ENCODE results near the gene BSND.

The BSND gene

DNA sequence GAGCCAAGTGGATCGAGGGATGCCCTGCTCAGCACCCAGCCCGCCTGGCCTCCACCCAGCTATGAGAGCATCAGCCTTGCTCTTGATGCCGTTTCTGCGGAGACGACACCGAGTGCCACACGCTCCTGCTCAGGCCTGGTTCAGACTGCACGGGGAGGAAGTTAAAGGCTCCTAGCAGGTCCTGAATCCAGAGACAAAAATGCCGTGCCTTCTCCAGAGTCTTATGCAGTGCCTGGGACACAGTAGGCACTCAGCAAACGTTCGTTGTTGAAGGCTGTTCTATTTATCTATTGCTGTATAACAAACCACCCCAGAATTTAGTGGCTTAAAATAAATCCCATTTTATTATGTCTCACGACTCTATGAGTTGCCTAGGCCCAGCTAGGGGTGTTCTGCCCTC is 6.8 kb upstream of the BSND start:
- DNase-seq (ENCODE audit: low spot score) = no peak

DNA sequence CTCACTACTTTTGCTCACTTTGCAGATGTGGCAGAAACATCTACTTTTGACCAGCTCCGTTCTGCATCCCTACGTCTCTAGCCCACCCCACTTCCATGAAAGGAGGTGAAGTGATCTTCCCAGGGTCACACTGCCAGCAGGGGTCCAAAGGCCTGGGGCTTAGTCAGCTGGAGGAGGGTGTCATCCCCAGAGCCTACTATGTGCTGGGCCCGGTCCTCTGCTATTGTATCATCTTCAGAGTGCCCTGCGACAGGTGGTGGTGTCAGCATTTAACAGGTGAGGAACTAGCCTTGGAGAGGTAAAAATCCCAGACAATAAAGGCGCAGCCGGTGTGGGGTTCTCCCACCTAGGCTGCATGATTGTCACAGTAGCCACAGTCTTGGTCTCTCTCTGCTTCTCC is 5.6 kb upstream of the BSND start:
- no peak for DNase-seq (ENCODE audit: low spot score)

DNA sequence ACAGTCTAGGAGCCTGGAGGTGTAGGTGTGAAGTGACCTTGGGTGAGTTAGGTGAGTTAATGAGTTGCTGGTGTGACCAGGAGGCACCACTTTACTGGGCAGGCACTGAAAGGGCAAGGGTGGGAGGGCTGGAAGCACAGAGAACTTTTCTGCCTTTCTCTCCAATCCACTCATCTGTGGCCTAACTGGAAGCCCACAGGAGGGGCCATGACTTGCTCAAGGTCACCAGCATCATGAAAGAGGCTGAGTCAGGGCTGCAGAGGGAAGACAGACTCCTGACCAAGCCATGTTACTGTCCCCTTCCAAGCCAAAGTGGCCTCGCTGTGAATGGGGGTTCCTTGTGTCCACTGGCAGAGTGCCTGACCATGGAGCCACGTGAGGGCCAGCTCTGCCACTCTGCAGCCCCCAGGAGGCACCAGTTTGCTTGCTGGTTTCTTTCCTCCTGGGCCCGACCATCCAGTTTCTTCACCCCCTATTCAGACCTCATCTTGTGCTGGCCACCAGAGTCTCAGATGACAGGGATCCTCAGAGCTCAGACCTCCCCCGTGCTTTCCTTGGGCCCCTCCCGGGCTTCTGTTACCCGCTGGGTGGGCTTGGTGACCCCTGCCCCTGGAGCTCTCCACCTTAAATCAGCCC is 4.3 kb upstream of the BSND start:
- DNase-seq (ENCODE audit: low spot score) = no peak

DNA sequence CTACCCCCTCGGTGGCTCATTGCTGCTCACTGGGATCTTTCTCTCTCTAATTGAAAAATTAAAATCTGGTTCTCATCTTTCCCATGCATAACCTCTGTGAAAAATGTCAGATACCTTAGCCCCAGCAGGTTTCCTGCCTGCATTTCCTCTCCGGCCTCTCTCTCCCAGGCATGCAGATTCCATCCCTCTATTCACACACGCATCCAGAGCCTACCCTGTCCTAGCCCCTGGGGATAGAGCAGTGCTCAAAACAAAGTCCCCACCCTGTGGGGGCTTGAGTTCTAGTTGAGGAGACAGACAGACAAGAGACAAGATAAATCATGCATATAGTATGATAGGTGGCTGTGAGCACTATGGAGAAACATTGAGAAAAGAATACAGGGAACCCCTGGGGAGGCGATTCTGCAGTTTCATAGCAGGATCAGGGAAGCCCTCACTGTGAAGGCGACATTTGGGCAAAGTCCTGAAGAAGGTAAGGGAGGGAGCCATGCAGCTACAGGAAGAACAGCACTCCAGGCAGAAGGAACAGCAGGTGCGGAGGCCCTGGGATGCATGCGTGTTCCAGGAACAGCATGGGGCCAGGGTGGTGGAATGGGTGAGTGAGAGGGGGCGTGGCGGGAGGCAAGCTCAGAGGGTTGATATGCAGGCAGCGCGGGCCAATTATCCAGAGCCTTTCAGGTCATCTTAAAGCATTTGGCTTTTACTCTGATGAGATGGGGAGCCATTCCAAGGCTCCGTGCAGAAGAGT is 3.5 kb upstream of the BSND start:
- no peak for DNase-seq (ENCODE audit: low spot score)

DNA sequence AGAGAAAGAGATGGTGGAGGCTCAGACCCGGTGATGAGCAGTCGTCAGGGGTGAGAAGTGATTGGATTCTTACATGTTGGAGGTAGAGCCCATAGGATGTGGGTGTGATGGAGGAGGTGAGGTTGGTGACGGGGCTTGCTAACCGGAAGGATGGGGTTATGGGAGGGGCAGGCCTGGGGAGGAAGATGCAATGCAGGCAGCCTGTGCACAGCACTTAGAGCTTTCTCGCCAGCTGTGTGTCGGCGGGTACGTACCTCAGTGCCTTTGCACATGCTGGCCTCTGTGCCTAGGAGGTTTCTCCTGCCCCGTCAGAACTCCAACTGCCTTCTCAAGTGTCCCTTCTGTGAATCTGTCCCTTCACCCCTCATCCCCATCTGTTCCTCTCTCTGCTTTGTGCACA is 2.9 kb upstream of the BSND start:
- no peak for DNase-seq (ENCODE audit: low spot score)

DNA sequence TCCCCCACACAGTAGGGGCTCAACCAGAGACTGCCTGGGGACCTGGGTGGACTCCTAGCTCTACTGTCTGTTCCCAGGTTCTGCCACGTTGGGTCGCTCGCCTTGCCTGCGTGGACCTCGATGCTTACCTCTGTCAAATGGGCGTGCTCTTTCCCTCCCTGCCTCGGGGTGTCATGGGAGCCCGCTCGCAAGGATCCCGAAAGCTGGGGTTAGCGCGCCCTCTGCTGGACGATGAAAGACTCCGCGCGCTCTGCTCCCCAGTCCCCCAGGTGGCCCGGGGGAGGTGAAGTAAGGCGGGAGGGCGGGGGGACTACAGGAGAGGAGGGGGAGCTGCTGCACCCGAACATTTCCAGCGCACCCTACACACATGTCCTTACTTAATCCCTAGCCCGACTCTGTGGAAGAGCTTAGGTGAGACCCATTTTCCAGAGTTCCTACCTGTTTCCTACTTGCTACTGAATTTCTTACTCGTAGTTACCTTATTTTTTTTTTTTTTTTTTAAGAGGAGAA is 2.3 kb upstream of the BSND start:
- DNase-seq (ENCODE audit: low spot score) = peak; percentile 92

DNA sequence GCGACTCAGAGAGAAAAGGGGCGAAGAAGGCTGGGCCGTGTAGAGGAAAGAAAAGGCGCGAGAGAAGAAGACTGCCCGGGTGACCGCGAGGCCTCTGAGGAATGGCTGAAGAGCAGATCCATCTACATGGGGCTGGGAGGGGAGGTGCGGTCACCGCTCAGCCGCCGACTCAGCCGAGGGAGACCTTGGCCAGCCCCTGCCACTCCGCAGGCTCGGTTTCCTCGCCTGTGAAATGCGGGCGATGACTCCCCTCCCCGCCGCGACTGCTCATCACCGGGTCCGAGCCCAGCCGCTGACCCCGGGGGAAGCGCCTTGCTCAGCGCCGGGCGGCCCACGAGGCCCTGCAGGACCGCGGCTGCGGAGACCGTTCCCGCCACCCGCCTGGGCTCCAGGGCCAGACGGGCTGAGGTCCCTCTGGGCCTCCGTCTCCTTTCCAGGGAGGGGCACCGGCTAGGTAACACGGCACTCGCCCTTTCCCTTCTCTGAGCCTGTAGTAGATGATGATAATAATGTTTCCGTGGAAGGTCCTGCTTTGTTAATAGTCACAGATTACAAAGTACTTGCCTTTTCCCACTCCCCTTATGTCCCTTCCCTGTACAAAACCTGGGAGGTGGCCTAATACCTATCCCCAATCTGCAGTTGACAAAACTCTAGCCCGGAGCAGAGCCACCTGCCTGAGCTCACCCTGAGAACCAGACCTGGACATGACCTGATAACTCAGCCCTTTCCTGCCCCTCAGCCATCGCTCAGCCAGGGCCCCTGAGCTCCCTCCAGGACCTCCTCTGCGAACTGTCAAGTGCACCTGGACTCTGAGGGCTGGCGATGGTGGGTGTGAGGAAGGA is 1.6 kb upstream of the BSND start:
- DNase-seq (ENCODE audit: low spot score) = peak; percentile 45

DNA sequence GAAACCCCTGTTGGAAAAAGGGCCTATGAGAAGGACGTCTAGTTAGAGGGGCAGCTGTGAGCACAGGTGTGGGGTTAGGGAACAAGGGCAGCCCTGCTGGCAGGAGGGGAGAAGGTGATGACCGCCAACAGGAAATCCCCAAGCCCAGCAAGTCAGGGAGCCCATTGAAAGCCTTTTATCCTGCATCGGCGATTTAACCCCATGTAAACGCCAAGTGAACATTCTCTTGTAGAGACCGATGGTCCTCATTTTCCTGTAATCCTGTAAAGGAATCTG is 1.1 kb upstream of the BSND start:
- DNase-seq (ENCODE audit: low spot score) = no peak

DNA sequence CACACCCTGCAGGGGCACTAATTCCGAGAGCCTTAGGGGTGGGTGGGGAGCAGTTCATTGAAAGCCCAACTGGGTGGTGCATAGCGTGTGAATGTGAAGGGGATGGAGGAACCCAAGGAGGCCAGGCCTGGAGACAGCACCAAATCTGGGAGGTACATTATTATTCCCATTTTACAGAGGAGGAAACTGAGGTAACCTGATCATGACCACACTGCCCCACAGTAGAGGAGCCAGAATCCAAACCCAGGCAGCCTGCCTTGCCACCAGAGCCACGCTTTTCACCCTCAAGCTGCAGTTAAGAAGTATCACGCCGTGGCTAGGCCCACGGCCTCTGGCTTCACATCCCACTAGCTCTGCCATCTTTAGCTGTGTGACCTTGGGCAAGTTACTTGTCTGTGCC is 633 bp upstream of the BSND start:
- DNase-seq (ENCODE audit: low spot score) = no peak

DNA sequence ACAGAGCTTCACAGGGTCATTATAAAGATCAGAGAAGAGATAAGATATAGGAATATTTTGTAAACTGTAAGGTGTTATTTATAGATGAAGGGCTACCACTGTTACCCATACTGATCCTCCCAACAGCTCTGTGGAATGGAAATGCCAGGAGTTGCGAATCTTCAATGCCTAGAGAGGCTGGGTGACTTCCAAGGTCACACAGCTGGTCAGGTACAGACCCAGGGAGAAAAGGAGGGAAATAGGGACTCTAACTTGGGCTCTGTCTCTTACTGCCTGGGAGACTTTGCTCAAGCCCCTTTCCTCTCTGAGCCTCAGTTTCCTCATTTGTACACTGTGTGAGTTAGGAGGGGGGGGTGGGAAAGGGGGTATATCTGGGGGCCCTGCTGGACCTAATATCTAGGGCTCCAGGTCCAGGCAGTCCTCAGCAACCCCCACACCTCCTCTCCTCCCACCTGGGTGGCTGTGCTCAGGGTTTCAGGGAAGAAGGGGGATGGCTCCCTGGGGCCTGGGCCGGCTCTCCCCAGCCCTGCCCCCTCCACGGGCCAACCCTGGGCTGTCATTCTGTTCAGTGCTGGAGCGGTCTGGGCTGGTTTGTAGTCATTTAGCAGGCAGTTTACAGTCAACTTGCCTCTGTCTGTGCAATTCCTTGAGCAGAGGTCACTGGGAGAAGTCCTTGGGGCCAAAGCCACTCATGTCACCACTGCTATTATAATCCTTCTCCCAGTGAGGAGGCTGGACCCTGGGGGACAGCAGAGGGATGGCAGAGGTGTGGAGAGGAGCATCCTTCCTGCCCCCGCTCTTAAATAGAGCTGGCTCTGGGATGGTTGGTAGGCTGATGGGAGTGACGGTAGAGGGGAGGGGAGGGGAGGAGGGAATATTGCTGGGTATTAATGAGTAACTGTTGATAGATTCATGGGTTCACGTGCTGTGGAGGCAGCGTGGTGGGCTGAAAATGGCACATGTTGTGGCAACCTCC is 1.7 kb downstream of the BSND start:
- no peak for DNase-seq (ENCODE audit: low spot score)

DNA sequence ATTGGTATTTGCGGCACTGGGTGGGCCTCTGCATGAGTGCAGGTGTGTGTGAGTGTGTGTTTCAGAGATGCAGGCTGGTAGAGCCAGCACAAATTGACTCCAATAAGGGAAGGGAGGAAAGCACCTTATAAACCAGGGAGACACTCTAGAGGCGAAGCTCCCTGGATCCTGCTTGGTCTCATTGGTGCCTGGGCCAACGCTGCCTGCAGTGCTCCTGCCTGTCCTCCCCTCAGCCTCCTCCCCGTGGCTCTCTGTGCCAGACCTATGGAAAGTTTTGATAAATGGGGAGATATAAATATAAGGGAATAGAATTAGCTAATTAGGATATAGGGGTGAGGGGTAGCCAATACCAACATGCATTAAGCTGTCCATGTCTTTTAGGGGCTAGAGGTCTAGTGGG is 2.6 kb downstream of the BSND start:
- DNase-seq (ENCODE audit: low spot score) = no peak

DNA sequence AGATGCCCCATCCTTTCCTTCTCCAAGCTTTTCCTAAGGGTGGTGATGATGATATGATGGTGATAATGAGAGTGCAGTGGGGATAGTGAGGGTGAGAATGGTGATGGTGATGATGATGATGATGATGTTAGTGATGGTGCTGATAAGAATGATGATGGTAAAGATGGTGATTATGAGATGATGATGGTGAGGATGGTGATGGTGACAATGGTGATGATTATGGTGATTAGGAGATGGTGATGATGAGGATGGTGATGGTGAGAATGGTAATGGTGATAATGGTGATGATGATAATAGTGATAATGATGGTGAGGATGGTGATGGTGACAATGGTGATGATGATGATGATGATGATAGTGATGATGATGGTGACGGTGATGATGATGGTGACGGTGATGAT is 4.0 kb downstream of the BSND start:
- DNase-seq (ENCODE audit: low spot score) = no peak

DNA sequence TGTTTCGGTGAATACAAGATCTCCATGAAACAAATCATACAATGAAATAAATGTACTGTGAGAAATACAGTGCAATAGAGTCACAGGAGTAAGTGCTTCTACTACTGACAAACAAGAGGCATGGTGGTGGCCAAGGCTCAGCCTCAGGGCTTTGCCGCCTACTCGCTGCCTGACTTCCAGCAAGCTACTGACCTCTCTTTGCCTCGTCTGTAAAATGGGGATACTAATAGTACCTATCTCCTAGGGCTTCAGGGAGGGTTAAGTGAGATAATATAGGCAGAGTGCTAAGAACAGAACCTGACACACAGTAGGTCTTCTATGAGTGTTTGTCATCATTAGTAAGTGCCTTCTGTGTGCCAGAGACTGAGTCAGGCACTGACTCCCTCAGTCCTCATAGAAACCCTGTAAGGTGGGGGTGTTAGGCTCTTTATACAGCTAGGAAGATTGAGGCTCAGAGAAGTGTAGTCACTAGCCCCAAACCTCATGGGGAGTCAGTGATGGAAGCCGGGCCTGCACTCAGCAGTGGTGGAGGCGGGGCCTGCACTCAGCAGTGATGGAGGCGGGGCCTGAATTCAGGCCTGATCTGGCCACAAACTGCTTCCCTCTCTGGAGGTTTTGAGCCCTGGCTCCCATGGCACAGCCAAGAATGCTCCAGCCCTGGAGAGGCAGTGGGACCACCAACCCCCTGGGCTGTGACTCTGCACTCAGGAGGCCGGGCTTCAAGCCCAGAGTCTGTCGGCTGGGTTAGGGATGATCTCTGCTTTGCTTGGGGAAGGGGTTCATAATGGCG is 6.8 kb downstream of the BSND start:
- DNase-seq (ENCODE audit: low spot score) = no peak

DNA sequence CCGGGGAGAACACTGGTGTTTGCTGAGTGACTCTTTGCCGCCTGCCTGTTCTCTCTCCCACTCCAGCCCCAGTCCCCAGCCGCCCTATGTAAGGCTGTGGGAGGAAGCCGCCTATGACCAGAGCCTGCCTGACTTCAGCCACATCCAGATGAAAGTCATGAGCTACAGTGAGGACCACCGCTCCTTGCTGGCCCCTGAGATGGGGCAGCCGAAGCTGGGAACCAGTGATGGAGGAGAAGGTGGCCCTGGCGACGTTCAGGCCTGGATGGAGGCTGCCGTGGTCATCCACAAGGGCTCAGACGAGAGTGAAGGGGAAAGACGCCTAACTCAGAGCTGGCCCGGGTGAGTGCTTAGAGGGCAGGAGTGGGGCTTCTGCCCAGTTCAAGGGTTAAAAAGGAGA is 8.2 kb downstream of the BSND start:
- DNase-seq (ENCODE audit: low spot score) = no peak

DNA sequence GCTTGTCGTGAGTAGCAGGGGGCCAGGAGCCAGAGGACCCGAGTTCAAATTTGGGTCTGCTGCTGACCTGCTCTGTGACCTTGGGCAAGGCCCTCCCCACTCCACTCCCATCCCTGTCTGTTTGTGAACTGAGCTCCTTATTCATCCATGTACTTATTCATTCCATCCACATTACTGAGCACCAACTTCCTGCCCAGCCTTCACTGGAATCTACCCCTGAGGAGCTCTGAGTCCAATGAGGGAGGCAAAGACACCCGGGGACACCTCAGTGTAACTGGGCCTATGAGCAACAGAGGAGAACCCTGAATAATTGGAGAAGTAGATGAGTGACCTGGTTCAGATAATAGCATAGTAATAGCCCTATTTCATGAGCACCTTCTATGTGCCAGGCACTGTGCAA is 8.9 kb downstream of the BSND start:
- peak; percentile 76 for DNase-seq (ENCODE audit: low spot score)

DNA sequence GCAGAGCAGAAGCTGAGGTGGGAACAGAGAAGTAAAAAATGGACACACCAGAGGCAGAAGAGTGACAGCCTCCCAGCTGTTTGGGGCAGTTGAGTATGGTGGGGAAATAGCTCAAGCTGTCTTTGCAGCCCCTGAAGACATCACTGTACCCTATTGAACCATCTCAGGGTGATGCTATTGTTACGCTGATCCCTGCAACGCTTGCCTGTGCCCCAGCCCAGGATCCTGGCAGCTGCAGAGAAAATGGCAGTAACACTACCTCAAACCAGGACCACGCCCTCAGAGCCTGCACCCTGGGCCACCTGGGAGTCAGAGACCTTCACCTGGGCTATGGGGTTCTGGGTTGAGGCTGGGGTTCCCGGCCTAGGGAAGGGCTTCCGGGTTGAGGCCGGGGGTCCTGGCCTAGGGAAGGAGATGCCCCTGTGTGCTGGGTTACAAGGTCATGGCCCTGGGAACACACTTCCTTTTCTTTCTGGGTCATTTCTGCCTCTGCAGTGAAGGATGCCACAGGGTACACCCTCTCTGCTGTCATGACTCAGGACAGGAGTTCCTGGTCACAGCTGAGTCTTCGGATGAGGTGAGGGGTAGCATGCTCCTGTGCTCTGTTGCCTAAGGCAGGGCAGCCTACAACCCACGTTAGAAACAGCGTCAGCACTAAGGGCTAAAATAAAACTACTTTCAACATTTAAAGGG is 11.6 kb downstream of the BSND start:
- no peak for DNase-seq (ENCODE audit: low spot score)

DNA sequence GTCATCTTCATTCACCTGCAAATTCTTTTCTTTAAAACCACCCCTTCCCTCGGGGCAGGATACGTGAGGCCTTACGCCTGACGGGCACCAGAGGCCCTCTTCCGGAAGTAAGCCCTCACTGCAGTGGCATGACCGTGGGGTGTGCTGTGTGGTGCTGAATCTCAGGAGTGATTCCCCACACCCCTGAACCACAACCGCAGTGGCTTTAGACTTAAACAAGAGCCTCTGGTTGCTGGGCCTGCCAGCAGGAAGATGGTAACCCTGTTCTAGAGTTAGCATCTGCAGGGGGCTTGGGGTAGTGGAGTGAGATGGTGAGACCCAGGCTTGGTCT is 12.1 kb downstream of the BSND start:
- no peak for DNase-seq (ENCODE audit: low spot score)

DNA sequence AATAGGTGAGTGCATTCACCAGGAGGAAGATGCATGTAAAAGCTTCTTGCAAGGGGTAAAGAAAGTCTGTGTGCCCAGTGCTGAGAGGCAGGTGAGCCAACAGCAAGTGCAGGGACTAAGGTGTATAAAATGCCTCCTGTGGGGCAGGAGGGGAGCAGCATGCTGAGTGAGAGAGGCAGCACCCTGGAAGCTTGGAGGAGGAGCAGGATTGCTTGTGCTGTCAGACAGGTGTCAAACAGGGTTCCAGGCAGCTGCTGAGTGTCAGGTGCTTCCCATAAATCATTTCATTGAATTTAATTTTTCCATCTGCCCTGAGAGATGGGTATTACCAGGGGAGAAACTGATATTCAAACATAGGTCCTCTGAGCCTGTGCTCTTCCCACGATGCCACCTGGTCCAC is 13.9 kb downstream of the BSND start:
- no peak for DNase-seq (ENCODE audit: low spot score)

DNA sequence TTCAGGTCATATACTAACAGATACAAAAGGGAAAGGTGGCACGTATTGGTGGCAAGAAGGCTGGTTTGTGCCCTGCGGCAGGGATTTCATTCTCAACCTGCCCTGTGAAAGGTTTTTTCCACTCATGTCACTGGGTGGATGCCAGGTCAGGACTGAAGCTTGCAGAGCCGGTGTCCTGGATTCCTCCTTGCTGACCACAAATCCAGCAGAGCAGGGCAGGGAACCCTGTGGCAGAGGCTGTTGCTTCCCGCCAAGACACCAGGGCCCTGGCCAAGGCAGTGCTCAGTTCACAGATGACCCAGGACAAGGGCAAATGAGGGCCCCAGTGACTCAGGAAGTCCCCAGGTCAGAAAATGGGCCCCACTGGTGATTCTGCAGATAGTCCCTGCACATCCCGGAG is 16.4 kb downstream of the BSND start:
- no peak for DNase-seq (ENCODE audit: low spot score)

DNA sequence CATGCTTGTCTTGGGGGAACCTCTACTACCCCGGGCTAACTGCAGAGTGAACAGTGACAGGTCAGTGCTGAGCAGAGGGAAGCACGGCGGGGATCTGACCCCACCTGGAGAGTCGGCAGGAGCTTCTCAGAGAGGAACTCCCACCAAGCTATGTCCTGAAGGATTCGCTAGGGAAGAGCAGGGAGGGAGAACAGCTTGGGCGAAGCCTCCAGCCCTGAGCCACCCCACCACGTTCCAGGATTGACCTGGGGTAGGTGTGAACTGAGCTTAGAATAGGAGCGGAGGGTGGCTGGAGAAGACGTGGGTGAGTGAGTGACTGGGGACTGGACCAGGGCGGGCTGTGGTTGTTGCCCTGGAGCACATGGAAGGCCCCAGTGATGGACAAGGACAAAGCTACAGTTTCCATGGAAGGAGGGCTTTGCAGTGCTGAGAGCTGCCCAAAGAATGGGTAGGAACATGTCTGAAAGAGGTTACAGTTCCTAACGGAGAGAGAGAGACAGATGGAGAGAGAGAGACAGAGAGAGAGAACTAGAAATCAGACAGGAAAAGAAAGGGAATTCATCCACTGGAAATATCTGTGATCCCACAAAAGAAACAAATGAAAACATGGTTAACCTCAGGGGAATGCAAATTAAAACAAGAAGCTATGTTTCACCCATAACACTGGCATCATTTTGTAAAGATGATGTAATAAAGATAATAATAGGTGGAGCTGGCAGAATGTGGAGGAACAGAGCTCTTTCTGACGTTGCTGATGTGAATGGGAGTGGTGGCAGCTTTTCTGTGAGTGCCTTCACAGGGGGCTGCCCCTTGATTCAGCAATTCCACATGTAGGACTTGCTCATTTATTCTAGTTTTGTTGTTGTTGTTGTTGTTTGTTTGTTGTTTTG is 17.2 kb downstream of the BSND start:
- DNase-seq (ENCODE audit: low spot score) = no peak

Measured in AG08396 (cell line).